NCI-H146 treated with DMSO at 0.1 percent for 48 hours (cell line): Measurements from ENCODE around the gene TCEANC.
"Not testable (repeated sequence)": the region's sequence is repeated elsewhere in the genome, so short reads cannot be mapped to it uniquely, and the experiment has no call there.

Experiments
- DNase-seq: peaks from one replicate; lab custom pipeline; 2025; ENCODE audit not compliant: unreplicated experiment; lab: John Stamatoyannopoulos, UW

TCEANC gene

GRCh38 chrX:13652850-13653693 lies at the start of gene TCEANC:
Gene TCEANC, plus strand, starts transcription at chrX:13653141. Its CDS starts 9,368 bp downstream, at chrX:13662509.
- DNase-seq: peak; percentile 80

GRCh38 chrX:13605611-13606010 lies 47.3 kb upstream of the TCEANC start:
- no peak for DNase-seq

GRCh38 chrX:13607331-13607995 lies 45.5 kb upstream of the TCEANC start:
- DNase-seq: no peak

GRCh38 chrX:13607996-13608365 lies 45.0 kb upstream of the TCEANC start:
- DNase-seq: no peak

- DNase-seq: no peak
Measured at GRCh38 chrX:13614154-13614553, 38.8 kb upstream of the TCEANC start.

GRCh38 chrX:13620207-13620606 lies 32.7 kb upstream of the TCEANC start:
- no peak for DNase-seq

- DNase-seq: no peak
Measured at GRCh38 chrX:13622401-13622964, 30.5 kb upstream of the TCEANC start.

- DNase-seq: no peak
Measured at GRCh38 chrX:13627306-13627705, 25.6 kb upstream of the TCEANC start.

GRCh38 chrX:13637224-13637623 lies 15.7 kb upstream of the TCEANC start:
- DNase-seq: not testable (repeated sequence)

- DNase-seq: no peak
Measured at GRCh38 chrX:13638021-13638420, 14.9 kb upstream of the TCEANC start.

- DNase-seq: no peak
Measured at GRCh38 chrX:13638826-13639225, 14.1 kb upstream of the TCEANC start.

- DNase-seq: not testable (repeated sequence)
Measured at GRCh38 chrX:13641684-13642083, 11.3 kb upstream of the TCEANC start.

- no peak for DNase-seq
Measured at GRCh38 chrX:13645464-13646153, 7.3 kb upstream of the TCEANC start.

- peak; percentile 55 for DNase-seq
Measured at GRCh38 chrX:13646154-13646549, 6.8 kb upstream of the TCEANC start.

- peak; percentile 77 for DNase-seq
Measured at GRCh38 chrX:13647709-13648212, 5.2 kb upstream of the TCEANC start.

GRCh38 chrX:13648336-13648735 lies 4.6 kb upstream of the TCEANC start:
- DNase-seq: not testable (repeated sequence)

GRCh38 chrX:13649838-13650237 lies 3.1 kb upstream of the TCEANC start:
- DNase-seq: no peak

GRCh38 chrX:13650318-13650717 lies 2.6 kb upstream of the TCEANC start:
- DNase-seq: no peak

- DNase-seq: no peak
Measured at GRCh38 chrX:13651150-13651549, 1.8 kb upstream of the TCEANC start.

GRCh38 chrX:13652287-13652793 lies 601 bp upstream of the TCEANC start:
- no peak for DNase-seq

- no peak for DNase-seq
Measured at GRCh38 chrX:13654116-13654515, 1.2 kb downstream of the TCEANC start.
